Neural cell (in vitro differentiated cells): Measurements from ENCODE around the gene IL10RB. TPM values are rescaled to one million over a fixed set of nuclear protein-coding genes. Genes with fewer than 3 reads are reported as not detected.

ENCODE experiments used
- H2AFZ ChIP-seq: fragments of 200-600, 300-800 bp; sonication (generic), shearing (Covaris generic); 2 replicates; pipeline ENCODE4 v1.6.0; 2014; ENCODE audit warnings: low read depth, mild to moderate bottlenecking, antibody characterized with exemption, low read length, moderate library complexity
- H3F3A ChIP-seq: fragments of 200-600 bp; shearing (Covaris generic); 2 replicates; pipeline ENCODE4 v1.6.1; 2016; ENCODE audit warnings: mild to moderate bottlenecking, moderate library complexity, mixed read lengths, antibody characterized with exemption, low read length; ENCODE audit not compliant: insufficient read depth, poor library complexity, severe bottlenecking
- H3K27ac ChIP-seq: fragments of 200-600, 300-800 bp; sonication (generic), shearing (Covaris generic); 2 replicates; pipeline ENCODE4 v1.5.1; 2014; ENCODE audit warnings: mild to moderate bottlenecking, low read length, moderate library complexity
- H3K27me3 ChIP-seq: fragments of 300-800, 200-600 bp; sonication (generic), shearing (Covaris generic); 2 replicates; pipeline ENCODE4 v1.6.0; 2014; ENCODE audit warnings: mild to moderate bottlenecking, low read depth, low read length, moderate library complexity; ENCODE audit not compliant: insufficient read depth
- H3K36me3 ChIP-seq: fragments of 300-800, 200-600 bp; sonication (generic), shearing (Covaris generic); 2 replicates; pipeline ENCODE4 v1.5.1; 2014; ENCODE audit warnings: mild to moderate bottlenecking, antibody characterized with exemption, low read length, moderate library complexity; ENCODE audit not compliant: insufficient read depth
- H3K4me2 ChIP-seq: fragments of 300-800, 200-600 bp; sonication (generic), shearing (Covaris generic); 2 replicates; pipeline ENCODE4 v1.6.0; 2014; ENCODE audit warnings: mild to moderate bottlenecking, low read length
- H3K4me3 ChIP-seq: fragments of 300-800, 200-600 bp; sonication (generic), shearing (Covaris generic); 2 replicates; pipeline ENCODE4 v1.5.1; 2014; ENCODE audit warnings: mild to moderate bottlenecking, low read length, moderate library complexity
- H3K79me2 ChIP-seq: fragments of 200-600 bp; shearing (Covaris generic); replicated peaks from 2 replicates; pipeline ENCODE4 v1.6.0; 2014; ENCODE audit warnings: mild to moderate bottlenecking, low read length, moderate library complexity; ENCODE audit not compliant: insufficient read depth
- H3K9ac ChIP-seq: fragments of 300-800, 200-600 bp; sonication (generic), shearing (Covaris generic); 2 replicates; pipeline ENCODE4 v1.6.1; 2016; ENCODE audit warnings: mild to moderate bottlenecking, low read length, mixed read lengths
- H3K9me2 ChIP-seq: fragments of 200-600 bp; shearing (Covaris generic); 2 replicates; pipeline ENCODE4 v1.6.1; 2016; ENCODE audit warnings: mild to moderate bottlenecking, low read length, mixed read lengths; ENCODE audit not compliant: insufficient read depth
- H3K9me3 ChIP-seq: fragments of 200-600, 300-800 bp; sonication (generic), shearing (Covaris generic); 2 replicates; pipeline ENCODE4 v1.6.1; 2016; ENCODE audit warnings: mild to moderate bottlenecking, mixed run types, low read length, moderate library complexity, mixed read lengths
- H4K20me1 ChIP-seq: fragments of 200-600 bp; shearing (Covaris generic); 2 replicates; pipeline ENCODE4 v1.6.1; 2016; ENCODE audit warnings: mild to moderate bottlenecking, mixed run types; ENCODE audit not compliant: insufficient read depth
- EP300 ChIP-seq: fragments of 450-650 bp; conservative IDR thresholded peaks from 2 replicates; pipeline ENCODE4 v1.6.1; 2014; ENCODE audit warnings: antibody characterized with exemption, mild to moderate bottlenecking, moderate library complexity; ENCODE audit not compliant: poor library complexity, severe bottlenecking
- EZH2 ChIP-seq: fragments of 200-600, 300-800 bp; shearing (Covaris generic), sonication (generic); IDR thresholded peaks from 2 replicates; pipeline ENCODE4 v1.6.1; 2014; ENCODE audit warnings: antibody characterized with exemption, low read length, borderline replicate concordance, mild to moderate bottlenecking; ENCODE audit not compliant: insufficient read depth, poor library complexity, severe bottlenecking
- MXI1 ChIP-seq: fragments of 450-650 bp; conservative IDR thresholded peaks from 2 replicates; pipeline ENCODE4 v1.6.1; 2014; ENCODE audit warnings: antibody characterized with exemption, mild to moderate bottlenecking; ENCODE audit not compliant: poor library complexity, severe bottlenecking
- POLR2AphosphoS5 ChIP-seq: IDR thresholded peaks from 2 replicates; pipeline ENCODE4 v1.6.1; 2012
- RAD21 ChIP-seq: fragments of 450-650 bp; conservative IDR thresholded peaks from 2 replicates; pipeline ENCODE4 v1.6.1; 2014; ENCODE audit warnings: antibody characterized with exemption, mild to moderate bottlenecking, moderate library complexity
- SMC3 ChIP-seq: fragments of 450-650 bp; conservative IDR thresholded peaks from 2 replicates; pipeline ENCODE4 v1.6.1; 2014; ENCODE audit warnings: antibody characterized with exemption, mild to moderate bottlenecking, moderate library complexity; ENCODE audit not compliant: poor library complexity
- TAF1 ChIP-seq: IDR thresholded peaks from 2 replicates; pipeline ENCODE4 v1.6.1; 2012; ENCODE audit warnings: low read depth
- polyA plus RNA-seq: library from polyadenylated mRNA; depleted of rRNA; stranded (reverse); fragments of >200 nt; gene quantifications from 2 replicates; pipeline ENCODE4 v1.2.3, GENCODE V29; 2014
- TF ChIP-seq, protein P1 (sequence below): IDR thresholded peaks from 2 replicates; pipeline ENCODE4 v1.6.1; 2012; ENCODE audit warnings: borderline replicate concordance
- TF ChIP-seq, protein P2 (sequence below): fragments of 450-650 bp; IDR thresholded peaks from 2 replicates; pipeline ENCODE4 v1.5.1; 2014; ENCODE audit warnings: antibody characterized with exemption, mild to moderate bottlenecking, moderate library complexity; ENCODE audit not compliant: poor library complexity, severe bottlenecking

Gene IL10RB
- polyA plus RNA-seq, 1 donor from 2014 or later = 6.0 TPM

DNA sequence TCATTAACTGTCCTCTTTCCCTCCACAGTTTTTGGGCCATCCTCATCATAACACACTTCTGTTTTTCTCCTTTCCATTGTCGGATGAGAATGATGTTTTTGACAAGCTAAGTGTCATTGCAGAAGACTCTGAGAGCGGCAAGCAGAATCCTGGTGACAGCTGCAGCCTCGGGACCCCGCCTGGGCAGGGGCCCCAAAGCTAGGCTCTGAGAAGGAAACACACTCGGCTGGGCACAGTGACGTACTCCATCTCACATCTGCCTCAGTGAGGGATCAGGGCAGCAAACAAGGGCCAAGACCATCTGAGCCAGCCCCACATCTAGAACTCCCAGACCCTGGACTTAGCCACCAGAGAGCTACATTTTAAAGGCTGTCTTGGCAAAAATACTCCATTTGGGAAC lies 30.0 kb downstream of the IL10RB start:
- Histone ChIP-seq H3K9me2 (no peaks in the 10 kb centered on the region), H3K9me3 (no peaks in the 10 kb centered on the region), H3K4me3 (no peak overlapping the region), H4K20me1 (no peaks in the 10 kb centered on the region), H3F3A (no peaks in the 10 kb centered on the region), H3K9ac (no peak overlapping the region), H3K4me2 (no peak overlapping the region), H2AFZ (no peak overlapping the region), H3K36me3 (no peaks in the 10 kb centered on the region), H3K27ac (no peak overlapping the region), H3K79me2 (no peaks in the 10 kb centered on the region), H3K27me3 (no peaks in the 10 kb centered on the region)
- TF ChIP-seq, protein P1, sequence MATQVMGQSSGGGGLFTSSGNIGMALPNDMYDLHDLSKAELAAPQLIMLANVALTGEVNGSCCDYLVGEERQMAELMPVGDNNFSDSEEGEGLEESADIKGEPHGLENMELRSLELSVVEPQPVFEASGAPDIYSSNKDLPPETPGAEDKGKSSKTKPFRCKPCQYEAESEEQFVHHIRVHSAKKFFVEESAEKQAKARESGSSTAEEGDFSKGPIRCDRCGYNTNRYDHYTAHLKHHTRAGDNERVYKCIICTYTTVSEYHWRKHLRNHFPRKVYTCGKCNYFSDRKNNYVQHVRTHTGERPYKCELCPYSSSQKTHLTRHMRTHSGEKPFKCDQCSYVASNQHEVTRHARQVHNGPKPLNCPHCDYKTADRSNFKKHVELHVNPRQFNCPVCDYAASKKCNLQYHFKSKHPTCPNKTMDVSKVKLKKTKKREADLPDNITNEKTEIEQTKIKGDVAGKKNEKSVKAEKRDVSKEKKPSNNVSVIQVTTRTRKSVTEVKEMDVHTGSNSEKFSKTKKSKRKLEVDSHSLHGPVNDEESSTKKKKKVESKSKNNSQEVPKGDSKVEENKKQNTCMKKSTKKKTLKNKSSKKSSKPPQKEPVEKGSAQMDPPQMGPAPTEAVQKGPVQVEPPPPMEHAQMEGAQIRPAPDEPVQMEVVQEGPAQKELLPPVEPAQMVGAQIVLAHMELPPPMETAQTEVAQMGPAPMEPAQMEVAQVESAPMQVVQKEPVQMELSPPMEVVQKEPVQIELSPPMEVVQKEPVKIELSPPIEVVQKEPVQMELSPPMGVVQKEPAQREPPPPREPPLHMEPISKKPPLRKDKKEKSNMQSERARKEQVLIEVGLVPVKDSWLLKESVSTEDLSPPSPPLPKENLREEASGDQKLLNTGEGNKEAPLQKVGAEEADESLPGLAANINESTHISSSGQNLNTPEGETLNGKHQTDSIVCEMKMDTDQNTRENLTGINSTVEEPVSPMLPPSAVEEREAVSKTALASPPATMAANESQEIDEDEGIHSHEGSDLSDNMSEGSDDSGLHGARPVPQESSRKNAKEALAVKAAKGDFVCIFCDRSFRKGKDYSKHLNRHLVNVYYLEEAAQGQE = no peak
- no peak for TF ChIP-seq RAD21
- TF ChIP-seq, protein P2, sequence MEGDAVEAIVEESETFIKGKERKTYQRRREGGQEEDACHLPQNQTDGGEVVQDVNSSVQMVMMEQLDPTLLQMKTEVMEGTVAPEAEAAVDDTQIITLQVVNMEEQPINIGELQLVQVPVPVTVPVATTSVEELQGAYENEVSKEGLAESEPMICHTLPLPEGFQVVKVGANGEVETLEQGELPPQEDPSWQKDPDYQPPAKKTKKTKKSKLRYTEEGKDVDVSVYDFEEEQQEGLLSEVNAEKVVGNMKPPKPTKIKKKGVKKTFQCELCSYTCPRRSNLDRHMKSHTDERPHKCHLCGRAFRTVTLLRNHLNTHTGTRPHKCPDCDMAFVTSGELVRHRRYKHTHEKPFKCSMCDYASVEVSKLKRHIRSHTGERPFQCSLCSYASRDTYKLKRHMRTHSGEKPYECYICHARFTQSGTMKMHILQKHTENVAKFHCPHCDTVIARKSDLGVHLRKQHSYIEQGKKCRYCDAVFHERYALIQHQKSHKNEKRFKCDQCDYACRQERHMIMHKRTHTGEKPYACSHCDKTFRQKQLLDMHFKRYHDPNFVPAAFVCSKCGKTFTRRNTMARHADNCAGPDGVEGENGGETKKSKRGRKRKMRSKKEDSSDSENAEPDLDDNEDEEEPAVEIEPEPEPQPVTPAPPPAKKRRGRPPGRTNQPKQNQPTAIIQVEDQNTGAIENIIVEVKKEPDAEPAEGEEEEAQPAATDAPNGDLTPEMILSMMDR = no peak
- no peak for TF ChIP-seq EP300
- TF ChIP-seq EZH2 = no peak
- TF ChIP-seq SMC3 = no peak
- no peak for TF ChIP-seq TAF1
- no peak for TF ChIP-seq POLR2AphosphoS5

- Histone ChIP-seq H3K9me2 (no peaks in the 10 kb centered on the region), H3K27ac (no peak overlapping the region)
- TF ChIP-seq, protein P2 = no peak
- TF ChIP-seq POLR2AphosphoS5 = no peak
- no peak for TF ChIP-seq TAF1
- TF ChIP-seq, protein P1 = no peak
- no peak for TF ChIP-seq SMC3
- no peak for TF ChIP-seq EP300
- TF ChIP-seq MXI1 = no peak
- TF ChIP-seq RAD21 = no peak
- no peak for TF ChIP-seq EZH2
Measured at GRCh38 chr21:33299181-33299752, 33.1 kb downstream of the IL10RB start.

More at GRCh38 chr21:33299181-33299752, 33.1 kb downstream of the IL10RB start:
- no peaks in the 10 kb centered on the region for H4K20me1 ChIP-seq
- no peak overlapping the region for H3K4me3 ChIP-seq
- H3K9ac ChIP-seq = no peak overlapping the region
- no peak overlapping the region for H3K4me2 ChIP-seq
- H3K9me3 ChIP-seq = no peaks in the 10 kb centered on the region
- H3F3A ChIP-seq = no peaks in the 10 kb centered on the region
- H3K27me3 ChIP-seq = no peaks in the 10 kb centered on the region
- H2AFZ ChIP-seq = no peak overlapping the region
- H3K79me2 ChIP-seq = no peaks in the 10 kb centered on the region
- no peaks in the 10 kb centered on the region for H3K36me3 ChIP-seq
